K562 (cell line): ENCODE data around the gene MYH9. TPM values are rescaled to one million over a fixed set of nuclear protein-coding genes. Genes with fewer than 3 reads are reported as not detected.
A peak's percentile ranks its signal among the peaks of the same experiment; 100 is the strongest.

Source experiments
- CCAR2 ChIP-seq: fragments of 200-400 bp; formaldehyde crosslinking; IDR thresholded peaks from 2 replicates; pipeline ENCODE4 v1.6.1; 2017; ENCODE audit warnings: mild to moderate bottlenecking, low read depth, low read length
- CCNT2 ChIP-seq: IDR thresholded peaks from 2 replicates; pipeline ENCODE4 v1.6.1; 2011; ENCODE audit warnings: borderline replicate concordance, low read depth, mild to moderate bottlenecking, moderate library complexity, mixed read lengths, low read length; ENCODE audit not compliant: insufficient read length; ENCODE audit errors: extremely low read depth
- CTBP1 ChIP-seq: fragments of 450-650 bp; IDR thresholded peaks from 2 replicates; pipeline ENCODE4 v1.6.1; 2016; ENCODE audit warnings: borderline replicate concordance
- CXXC5 ChIP-seq: fragments of 250-450 bp; sonication (Bioruptor Pico); IDR thresholded peaks from 2 replicates; pipeline ENCODE4 v1.8.0; 2022; ENCODE audit warnings: inconsistent platforms, mild to moderate bottlenecking, moderate library complexity
- E2F3 ChIP-seq: fragments of 250-450 bp; sonication (Bioruptor Pico); IDR thresholded peaks from 2 replicates; pipeline ENCODE4 v1.4.0; 2020; ENCODE audit warnings: mild to moderate bottlenecking
- FOXK2 ChIP-seq, 2 experiments: fragments of 450-650 bp; IDR thresholded peaks in 1 of 2; conservative IDR thresholded peaks in 1 of 2; 2 replicates each; pipeline ENCODE4 v1.6.1; 2016; ENCODE audit warnings: low read depth in 2 of 2, mild to moderate bottlenecking in 1 of 2
- GTF3C2 ChIP-seq: IDR thresholded peaks from 3 replicates; pipeline ENCODE4 v1.6.1; 2011; ENCODE audit warnings: borderline replicate concordance, mild to moderate bottlenecking, moderate library complexity; ENCODE audit not compliant: insufficient read length; ENCODE audit errors: extremely low read depth
- HDAC1 ChIP-seq, 2 experiments: fragments of 450-650 bp; IDR thresholded peaks; 2 replicates each; pipeline ENCODE4 v1.6.1; 2016 to 2017; ENCODE audit warnings: inconsistent platforms in 1 of 2, mild to moderate bottlenecking in 1 of 2, moderate library complexity in 1 of 2
- MEIS2 ChIP-seq: fragments of 450-650 bp; IDR thresholded peaks from 2 replicates; pipeline ENCODE4 v1.6.1; 2014; ENCODE audit warnings: mild to moderate bottlenecking; ENCODE audit not compliant: partially characterized antibody
- NFATC3 ChIP-seq: fragments of 450-650 bp; IDR thresholded peaks from 2 replicates; pipeline ENCODE4 v1.6.1; 2017; ENCODE audit warnings: mild to moderate bottlenecking
- SIRT6 ChIP-seq: IDR thresholded peaks from one replicate; pipeline ENCODE4 v1.6.1; 2012; ENCODE audit warnings: low read depth, mild to moderate bottlenecking, control low read depth, inconsistent platforms, low read length, moderate library complexity
- ZNF311 ChIP-seq: fragments of 250-450 bp; sonication (Bioruptor Pico); IDR thresholded peaks from 2 replicates; pipeline ENCODE4 v1.4.0; 2020; ENCODE audit warnings: mild to moderate bottlenecking, moderate library complexity
- ZNF395 ChIP-seq: fragments of 200-800 bp; sonication (Bioruptor generic); IDR thresholded peaks from 2 replicates; pipeline ENCODE4 v1.6.1; 2017; ENCODE audit warnings: missing genetic modification characterization, missing compliant biosample characterization
- polyA plus RNA-seq, 8 experiments: library from polyadenylated mRNA; depleted of rRNA in 4 of 8; stranded (reverse) in 5 of 8; unstranded in 3 of 8; fragments of >200 nt; fragmentation: Nextera tagmentation in 2 of 8; fragmentation: Illumina TruSeq in 1 of 8; extraction: Ambion mirVana in 2 of 8; extraction: Trizol in 1 of 8; gene quantifications; 2 replicates each; pipeline versions ENCODE4 v1.2.1 to v1.2.3, GENCODE V29; 2011 to 2014; ENCODE audit warnings: inconsistent platforms in 1 of 8, missing spikeins in 1 of 8
- total RNA-seq, 7 experiments: library from RNA; depleted of rRNA in 6 of 7; stranded (reverse); fragments of >200 nt in 6 of 7; fragmentation: Illumina TruSeq in 2 of 7; extraction: Trizol in 2 of 7; gene quantifications; 2 replicates each; pipeline versions ENCODE4 v1.2.1 to v1.2.3, GENCODE V29; 2011 to 2021; ENCODE audit warnings: low replicate concordance in 1 of 7
- TF ChIP-seq, protein P1 (sequence below): sonication (generic); formaldehyde crosslinking; IDR thresholded peaks from 2 replicates; pipeline ENCODE4 v1.8.1; 2022; ENCODE audit warnings: missing genetic modification reagents
- TF ChIP-seq, protein P2 (sequence below), 2 experiments: fragments of 200-800 bp in 1 of 2; sonication (Bioruptor generic) in 1 of 2; sonication (generic) in 1 of 2; formaldehyde crosslinking in 1 of 2; IDR thresholded peaks in 1 of 2; conservative IDR thresholded peaks in 1 of 2; 2 replicates each; pipeline versions ENCODE4 v1.5.0 to v1.6.1; 2016 to 2020; ENCODE audit warnings: missing compliant biosample characterization in 1 of 2, missing genetic modification characterization in 1 of 2, missing genetic modification reagents in 1 of 2
- TF ChIP-seq, protein P3 (sequence below): fragments of 450-650 bp; IDR thresholded peaks from 2 replicates; pipeline ENCODE4 v1.6.1; 2016; ENCODE audit warnings: mild to moderate bottlenecking

Gene MYH9
- total and polyA plus RNA-seq, 9 of the 15 experiments (the other 6 are each of a cell fraction or from before 2014, with no cell fraction given): 0.71 to 111 (median 24.6) TPM

GRCh38 chr22:36387959-36388726 lies at the start of gene MYH9 (continued):
- no peak for TF ChIP-seq CCAR2
- peak; percentile 63 for TF ChIP-seq GTF3C2
- TF ChIP-seq, protein P1, sequence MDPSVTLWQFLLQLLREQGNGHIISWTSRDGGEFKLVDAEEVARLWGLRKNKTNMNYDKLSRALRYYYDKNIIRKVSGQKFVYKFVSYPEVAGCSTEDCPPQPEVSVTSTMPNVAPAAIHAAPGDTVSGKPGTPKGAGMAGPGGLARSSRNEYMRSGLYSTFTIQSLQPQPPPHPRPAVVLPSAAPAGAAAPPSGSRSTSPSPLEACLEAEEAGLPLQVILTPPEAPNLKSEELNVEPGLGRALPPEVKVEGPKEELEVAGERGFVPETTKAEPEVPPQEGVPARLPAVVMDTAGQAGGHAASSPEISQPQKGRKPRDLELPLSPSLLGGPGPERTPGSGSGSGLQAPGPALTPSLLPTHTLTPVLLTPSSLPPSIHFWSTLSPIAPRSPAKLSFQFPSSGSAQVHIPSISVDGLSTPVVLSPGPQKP (CRISPR knock-in tag): no peak
- TF ChIP-seq ZNF311: no peak
- TF ChIP-seq HDAC1 (IDR thresholded peaks at IDR 0.05): 0 out of 4 replicates have a peak, but pooled peaks of 1 of the 2 experiments have one; percentile 22
- TF ChIP-seq MEIS2: peak; percentile 31
- peak in 1 of 2 experiments; percentile 15; a peak in 1 of 4 replicates for TF ChIP-seq FOXK2 (conservative IDR thresholded peaks at IDR 0.05 in 1 of 2, IDR thresholded peaks at IDR 0.05 in 1 of 2; ENCODE audit: low read depth in 2 of 2)
- peak; percentile 62 for TF ChIP-seq CXXC5
- peak; percentile 41; the same call in 1 of the 2 replicates for TF ChIP-seq ZNF395
- no peak for TF ChIP-seq CCNT2
- 0 out of 2 replicates have a peak, but pooled peaks have one; percentile 15 for TF ChIP-seq E2F3 (CRISPR knock-in tag)
- no peak for TF ChIP-seq SIRT6
- TF ChIP-seq NFATC3: no peak
- TF ChIP-seq CTBP1: peak; percentile 52; the same call in 1 of the 2 replicates
- TF ChIP-seq, protein P2, sequence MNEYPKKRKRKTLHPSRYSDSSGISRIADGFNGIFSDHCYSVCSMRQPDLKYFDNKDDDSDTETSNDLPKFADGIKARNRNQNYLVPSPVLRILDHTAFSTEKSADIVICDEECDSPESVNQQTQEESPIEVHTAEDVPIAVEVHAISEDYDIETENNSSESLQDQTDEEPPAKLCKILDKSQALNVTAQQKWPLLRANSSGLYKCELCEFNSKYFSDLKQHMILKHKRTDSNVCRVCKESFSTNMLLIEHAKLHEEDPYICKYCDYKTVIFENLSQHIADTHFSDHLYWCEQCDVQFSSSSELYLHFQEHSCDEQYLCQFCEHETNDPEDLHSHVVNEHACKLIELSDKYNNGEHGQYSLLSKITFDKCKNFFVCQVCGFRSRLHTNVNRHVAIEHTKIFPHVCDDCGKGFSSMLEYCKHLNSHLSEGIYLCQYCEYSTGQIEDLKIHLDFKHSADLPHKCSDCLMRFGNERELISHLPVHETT (CRISPR knock-in tag; conservative IDR thresholded peaks at IDR 0.05 in 1 of 2, IDR thresholded peaks at IDR 0.05 in 1 of 2): no peak
- TF ChIP-seq, protein P3, sequence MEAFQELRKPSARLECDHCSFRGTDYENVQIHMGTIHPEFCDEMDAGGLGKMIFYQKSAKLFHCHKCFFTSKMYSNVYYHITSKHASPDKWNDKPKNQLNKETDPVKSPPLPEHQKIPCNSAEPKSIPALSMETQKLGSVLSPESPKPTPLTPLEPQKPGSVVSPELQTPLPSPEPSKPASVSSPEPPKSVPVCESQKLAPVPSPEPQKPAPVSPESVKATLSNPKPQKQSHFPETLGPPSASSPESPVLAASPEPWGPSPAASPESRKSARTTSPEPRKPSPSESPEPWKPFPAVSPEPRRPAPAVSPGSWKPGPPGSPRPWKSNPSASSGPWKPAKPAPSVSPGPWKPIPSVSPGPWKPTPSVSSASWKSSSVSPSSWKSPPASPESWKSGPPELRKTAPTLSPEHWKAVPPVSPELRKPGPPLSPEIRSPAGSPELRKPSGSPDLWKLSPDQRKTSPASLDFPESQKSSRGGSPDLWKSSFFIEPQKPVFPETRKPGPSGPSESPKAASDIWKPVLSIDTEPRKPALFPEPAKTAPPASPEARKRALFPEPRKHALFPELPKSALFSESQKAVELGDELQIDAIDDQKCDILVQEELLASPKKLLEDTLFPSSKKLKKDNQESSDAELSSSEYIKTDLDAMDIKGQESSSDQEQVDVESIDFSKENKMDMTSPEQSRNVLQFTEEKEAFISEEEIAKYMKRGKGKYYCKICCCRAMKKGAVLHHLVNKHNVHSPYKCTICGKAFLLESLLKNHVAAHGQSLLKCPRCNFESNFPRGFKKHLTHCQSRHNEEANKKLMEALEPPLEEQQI: no peak
